ENCODE results near the gene SEPTIN8.

SEPTIN8 gene, protein sequence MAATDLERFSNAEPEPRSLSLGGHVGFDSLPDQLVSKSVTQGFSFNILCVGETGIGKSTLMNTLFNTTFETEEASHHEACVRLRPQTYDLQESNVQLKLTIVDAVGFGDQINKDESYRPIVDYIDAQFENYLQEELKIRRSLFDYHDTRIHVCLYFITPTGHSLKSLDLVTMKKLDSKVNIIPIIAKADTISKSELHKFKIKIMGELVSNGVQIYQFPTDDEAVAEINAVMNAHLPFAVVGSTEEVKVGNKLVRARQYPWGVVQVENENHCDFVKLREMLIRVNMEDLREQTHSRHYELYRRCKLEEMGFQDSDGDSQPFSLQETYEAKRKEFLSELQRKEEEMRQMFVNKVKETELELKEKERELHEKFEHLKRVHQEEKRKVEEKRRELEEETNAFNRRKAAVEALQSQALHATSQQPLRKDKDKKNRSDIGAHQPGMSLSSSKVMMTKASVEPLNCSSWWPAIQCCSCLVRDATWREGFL

DNA sequence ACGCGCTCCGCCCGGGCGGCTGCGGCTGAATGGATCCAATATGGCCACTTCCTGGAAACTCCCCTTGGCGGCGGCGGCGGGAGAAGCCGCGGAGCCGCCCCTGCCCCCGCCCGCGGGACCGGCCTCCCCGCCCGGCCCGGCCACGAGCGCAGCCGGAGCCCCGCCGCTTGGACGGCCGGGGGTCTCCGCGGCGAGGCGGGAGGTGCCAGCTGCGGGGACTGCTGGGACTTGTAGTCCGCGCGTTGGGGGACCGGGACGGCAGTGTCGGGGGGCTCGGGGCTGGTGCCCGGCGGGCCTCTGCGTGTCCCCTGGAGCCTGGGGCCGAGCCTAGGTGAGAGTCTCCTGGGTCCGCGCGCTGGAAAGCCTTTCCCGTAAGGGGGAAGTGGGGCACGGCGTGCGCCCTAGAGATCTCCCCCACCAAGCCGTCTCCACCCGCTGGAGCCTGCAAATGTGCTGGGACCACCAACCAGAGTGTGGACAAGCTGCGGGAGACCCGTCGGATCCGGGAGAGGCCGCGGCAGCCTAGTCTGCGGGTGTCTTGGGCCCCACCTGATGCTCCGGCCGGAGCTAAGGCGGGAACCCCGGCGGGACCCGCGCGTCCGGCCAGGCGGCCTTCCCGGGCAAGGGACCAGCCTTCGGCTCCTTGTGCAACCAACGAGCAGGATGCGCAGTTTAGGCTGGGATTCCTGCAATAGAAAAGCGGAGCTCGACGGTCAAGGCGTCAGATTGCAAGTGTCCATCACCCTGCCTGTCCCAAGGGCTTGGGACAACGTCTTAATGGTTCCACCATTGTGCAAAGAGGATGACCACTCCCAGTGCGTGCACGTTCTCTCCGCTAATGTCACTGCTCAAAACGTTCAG is at the start of gene SEPTIN8:
Gene SEPTIN8 (minus strand): TSS at position 31 of the 861 bp plus-strand sequence. CDS start 102 bp downstream, outside the sequence.
- DNase-seq: no peak

DNA sequence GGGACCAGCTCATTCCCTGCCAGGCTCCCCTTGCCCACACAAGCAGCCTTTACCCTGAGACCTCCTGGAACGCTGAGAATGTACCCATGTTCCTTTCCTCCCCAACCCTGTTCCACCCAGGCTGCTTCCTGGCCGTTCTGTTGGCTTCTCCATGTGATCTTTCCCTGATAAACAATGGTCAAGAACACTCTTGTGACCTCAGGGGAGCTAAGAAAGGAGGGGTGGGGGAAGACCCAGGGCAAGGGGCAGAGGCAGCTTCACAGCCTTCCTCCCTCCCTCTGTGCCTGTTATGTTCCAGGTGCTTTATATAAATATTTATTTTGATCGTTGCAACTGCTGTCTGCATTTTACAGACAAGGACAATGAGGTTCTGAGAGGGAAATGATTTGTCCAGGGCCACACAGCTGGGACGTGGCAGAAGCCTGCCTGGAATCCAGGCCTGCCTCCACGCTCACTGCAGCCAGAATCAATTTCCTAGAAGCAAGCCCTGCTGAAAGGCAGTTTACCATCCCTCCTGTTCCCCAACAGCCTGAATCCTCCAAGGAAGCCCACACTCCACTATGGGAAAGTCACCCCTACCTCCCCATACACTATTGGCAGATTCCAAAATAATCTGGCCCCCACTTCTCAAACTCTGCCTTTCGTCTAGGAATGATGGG is 49.5 kb upstream of the SEPTIN8 start:
- DNase-seq: no peak

DNA sequence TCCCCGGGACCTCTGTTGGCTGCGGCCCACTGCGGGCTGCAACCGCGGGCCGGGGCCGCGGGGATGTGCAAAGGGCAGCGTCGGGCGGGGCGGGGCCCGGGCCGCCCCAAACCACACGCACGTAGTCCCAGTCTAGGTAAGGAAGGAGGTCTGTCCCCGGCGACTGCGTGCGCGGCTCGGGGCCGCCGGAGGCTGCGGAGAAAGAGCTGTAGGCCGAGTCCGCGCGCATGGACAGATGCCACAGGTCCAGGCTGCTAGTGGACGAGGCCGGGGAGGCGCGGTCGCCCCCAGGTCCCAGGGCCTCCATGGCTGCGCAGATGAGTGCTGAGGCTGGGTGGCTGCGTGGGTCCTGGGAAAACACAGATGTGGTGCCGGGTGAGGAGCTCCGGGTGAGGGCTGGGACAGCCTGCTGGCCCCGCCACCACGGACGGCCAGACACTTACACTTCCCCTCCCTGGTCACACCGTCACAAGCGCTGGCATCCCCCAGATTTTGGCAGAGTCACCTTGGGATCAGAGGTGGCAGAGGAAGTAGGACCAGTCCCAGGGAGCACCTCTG is 48.9 kb upstream of the SEPTIN8 start:
- no peak for DNase-seq

DNA sequence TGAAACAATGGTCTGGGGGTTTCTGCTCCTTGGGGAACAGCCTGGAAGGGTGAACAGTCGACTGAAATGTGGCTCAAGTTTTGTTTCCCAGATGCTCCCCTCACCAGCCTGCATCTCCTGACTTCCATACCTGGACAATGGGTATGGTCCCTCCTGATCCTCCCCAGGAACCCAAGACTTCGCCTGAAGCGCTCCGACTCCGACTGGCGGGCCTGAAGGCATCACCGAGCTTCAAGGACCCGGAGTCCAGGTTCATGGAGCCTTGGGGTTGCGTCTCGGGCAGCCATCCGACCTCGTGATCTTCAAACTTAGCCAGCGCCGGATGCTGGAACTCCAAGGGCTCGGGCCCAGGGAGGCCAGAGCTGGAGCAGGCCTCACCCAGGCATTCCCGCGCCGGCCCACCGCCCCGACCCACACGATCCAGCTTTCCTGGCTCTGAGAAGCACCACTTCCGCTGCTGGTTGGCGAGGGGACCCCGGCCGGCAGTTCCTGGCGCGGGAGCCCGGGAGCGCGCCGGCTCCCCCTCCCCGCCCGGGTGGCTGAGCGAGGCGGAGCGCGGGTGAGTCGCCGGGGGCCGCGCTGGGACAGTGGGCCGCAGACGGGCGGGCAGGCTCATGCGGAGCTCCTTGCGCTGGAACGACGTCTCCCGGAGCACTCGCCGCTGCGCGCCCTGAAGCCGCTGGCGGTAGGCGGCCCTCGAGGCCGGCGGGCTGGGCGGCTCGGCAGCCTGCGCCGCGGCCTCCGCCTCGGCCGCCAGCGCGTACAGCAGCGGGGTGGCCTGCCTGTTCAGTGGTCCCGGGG is 48.2 kb upstream of the SEPTIN8 start:
- DNase-seq: no peak

DNA sequence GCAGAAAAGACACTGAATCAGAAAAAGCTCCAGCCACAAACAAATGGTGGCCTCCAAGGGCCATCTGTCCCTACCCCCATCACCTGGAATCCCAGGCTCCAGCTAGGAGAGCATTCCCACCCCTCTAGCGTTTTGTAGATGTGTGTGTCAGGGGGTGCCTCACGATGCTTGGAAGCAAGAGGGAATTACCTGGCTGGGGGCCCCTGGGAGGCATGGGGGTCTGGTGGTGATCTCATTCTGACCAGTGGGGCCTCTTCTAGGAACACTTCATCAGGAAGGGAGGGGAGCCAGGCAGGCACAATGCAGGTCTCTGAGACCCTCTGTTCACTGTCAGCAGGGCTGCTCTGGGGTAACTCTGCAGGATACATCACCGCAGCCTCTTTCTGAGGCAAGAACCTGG is 47.4 kb upstream of the SEPTIN8 start:
- DNase-seq: no peak

DNA sequence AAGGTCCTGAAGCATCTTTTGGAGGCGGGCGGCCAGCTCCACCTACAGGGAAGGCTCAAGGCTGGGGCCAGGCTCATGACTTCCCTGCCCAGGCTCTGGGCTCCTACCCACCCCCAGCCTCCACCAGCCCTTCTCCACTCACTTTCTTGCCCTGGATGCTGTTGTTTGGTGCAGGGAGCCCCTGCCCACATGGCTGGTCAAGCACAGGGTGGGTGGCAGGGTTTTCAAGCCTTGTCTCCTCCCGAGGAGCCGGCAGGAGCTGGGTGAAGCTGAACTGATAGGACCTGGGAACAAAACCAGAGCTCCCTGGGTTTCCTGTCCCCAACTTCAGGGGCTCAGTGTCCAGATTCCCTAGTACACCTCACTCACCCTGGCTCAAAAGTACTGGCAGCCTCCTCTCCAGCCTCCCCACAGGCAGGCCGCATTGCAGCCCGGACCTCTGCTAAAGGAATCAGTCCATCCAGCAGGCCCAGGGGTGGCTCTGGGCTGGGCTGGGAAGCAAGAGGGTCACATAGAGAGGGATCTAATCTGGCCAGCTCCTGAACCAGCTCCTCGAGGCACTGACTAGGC is 46.5 kb upstream of the SEPTIN8 start:
- no peak for DNase-seq

DNA sequence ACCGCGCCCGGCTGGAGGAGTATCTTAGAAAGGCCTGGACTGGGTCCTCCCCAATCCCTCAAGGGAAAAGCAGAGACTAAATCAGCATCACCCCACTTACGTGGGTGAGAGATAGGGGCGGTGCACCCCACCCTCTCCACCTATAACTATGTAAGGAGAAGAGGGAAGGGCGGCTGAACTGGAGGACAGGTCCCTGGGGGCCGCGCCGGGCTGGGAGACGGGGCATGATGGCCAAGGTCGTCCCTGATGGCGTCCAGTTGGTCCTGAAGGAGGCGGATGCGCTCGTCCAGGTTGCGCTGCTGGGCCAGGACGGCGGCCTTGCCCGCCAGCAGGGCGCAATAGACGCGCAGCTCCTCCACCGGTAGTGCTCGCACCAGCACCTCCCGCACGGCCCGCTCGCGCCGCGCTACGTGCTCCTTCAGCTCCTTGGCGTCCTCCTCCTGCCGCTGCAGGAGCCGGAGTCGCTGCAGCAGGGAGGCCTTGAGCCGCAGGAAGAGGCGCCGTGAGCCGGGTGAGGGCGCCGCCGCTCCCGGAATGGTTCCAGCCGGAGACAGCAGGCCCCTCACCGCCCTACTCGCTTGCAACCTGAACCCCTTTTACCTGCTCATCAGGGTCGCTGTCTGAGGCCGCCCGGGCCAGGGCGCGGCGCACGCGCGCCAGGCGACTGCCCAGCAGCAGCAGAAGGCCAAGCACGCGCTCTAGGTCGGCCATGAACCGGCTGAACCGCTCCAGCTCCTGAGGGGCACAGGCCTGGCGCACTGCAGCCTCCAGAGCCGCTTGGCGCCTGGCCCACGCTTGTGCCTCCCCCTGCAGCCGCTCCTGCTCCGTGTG is 45.8 kb upstream of the SEPTIN8 start:
- no peak for DNase-seq

DNA sequence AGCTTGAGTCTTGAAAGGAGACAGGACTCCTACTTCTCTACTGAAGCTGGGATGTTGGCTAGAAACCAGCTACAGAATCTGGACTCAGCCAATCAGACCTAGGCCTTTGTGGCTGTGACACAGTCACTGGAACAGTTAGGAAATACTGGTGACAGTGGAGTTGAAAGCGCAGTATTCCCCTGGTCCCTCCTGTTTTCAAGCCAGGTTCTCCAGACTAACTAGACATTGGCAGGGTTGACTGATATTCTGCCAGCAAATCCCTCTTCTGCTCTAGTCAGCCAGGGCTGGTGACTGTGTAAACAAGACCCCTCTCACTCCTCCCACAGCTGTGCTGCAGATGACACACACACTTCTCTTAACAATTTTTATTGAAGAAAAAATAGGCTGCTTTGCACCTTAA is 44.8 kb upstream of the SEPTIN8 start:
- DNase-seq: no peak

DNA sequence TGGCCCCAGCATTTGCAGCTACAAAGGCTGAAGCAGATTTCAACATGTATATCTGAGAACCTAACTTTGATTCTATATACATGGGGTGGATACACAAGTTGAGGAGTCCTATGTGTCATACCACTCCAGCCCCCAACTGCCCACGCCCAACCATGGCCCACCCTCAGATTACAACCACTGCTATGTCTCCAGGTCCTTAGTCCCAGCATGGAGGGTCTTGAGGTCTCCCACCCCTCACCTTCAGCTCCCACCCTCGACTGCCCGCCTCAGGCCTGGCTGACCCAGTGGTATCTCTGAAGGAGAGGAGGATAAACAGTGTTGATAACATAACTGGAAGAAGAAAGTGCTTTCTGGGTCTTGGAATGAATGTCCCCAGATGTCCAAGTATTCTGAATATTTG is 44.3 kb upstream of the SEPTIN8 start:
- DNase-seq: no peak

DNA sequence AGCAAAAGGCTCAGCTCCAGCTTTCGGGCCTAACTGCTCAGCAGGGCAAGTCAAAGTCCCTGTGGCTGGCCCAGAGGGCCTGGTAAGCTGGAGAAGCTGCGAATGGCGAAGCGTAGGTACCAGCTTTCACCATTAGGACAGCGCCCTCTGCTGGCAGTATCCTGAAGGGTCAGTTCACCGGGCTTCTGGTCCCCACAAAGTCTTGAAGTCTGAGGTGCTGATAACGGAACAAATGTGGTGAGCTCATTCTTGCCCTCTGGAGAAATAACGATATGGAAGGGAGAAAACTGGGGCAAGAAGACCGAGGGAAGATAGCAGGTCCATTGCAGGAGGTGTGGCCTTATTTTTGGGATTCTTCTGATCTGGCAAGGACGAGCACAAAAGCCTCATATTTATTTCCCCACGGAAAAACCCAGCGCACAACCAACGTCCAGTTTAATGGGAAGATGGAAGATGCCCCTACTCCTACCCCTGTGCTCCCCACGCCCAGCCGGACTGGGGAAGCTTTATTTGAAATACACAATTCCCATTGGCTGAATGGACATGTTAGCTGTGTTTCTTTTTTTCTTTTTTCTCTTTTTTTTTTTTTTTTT is 43.2 kb upstream of the SEPTIN8 start:
- DNase-seq: peak; percentile 68

DNA sequence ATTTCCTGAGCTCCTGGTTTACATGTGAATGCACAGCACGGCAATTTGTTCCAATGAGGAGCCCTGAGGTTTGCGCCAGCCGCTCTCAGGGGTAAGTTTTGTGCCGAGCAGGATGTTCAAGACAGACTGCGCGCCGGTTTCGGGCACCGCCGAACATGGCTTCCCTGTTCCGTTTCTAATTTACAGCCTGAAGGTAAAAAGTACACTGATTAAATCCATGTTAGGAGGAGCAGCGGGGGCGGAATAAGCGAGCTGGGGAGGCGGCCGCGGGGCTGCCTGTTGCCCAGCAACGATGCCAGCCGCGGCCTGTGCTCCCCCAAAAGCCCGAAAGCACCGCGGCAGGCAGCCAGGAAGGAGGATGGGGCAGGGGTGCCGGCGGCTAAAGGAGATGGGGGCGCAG is 42.4 kb upstream of the SEPTIN8 start:
- DNase-seq: no peak

DNA sequence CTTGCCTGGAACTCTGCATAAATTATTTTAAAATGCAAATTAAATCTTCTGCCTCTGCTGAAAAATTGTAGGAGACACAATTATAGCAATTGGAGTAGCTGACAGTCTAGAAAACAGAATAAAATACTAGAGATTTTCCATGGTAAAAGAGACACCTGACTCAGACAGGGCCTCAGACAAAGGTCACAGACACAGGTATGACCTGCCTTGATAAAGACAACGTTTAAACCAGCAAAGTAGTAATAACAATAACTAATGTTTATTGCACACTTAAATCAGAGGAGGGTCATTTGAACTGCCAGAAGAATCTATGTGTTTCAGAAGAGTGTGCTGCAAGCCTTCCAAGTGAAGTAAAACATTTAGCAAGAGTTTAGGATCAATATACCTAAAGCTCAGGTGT is 40.0 kb upstream of the SEPTIN8 start:
- no peak for DNase-seq

DNA sequence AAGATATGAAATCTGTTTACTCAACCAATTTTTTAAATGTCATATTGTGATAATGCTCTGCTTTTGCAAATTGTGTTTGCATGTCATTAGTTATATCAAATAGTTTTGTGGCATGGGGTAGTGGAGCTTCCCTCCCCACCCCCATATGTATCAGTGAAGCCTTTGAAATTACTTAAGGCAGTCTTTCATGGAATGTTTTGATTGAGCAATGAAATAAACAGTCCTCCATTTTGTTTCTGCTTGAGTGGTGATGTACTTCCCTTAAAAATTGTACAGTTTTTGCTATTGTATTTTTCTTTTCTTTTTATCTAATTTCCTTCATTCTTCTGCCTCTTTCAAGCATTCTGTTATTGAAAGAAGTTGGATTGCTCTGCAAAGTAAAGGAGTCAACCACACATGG is 39.5 kb upstream of the SEPTIN8 start:
- no peak for DNase-seq

DNA sequence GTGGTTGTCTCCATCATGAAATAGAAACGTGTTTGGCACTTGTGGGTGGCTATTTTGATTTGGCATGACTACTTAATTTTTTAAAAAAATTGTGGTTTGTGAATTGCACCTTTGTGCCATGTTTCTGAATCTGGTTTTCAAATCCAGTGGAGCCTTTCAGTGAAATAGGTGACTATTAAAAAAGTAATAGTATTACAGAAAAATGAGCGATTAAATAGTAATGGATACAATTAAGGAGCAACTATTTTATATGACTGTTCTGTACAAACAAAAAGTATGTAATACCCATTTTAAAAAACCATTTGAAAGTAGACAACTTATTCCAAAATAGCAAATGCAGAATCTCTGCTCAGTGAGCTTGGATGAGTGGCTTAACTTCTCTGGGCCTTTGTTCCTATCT is 39.0 kb upstream of the SEPTIN8 start:
- no peak for DNase-seq

DNA sequence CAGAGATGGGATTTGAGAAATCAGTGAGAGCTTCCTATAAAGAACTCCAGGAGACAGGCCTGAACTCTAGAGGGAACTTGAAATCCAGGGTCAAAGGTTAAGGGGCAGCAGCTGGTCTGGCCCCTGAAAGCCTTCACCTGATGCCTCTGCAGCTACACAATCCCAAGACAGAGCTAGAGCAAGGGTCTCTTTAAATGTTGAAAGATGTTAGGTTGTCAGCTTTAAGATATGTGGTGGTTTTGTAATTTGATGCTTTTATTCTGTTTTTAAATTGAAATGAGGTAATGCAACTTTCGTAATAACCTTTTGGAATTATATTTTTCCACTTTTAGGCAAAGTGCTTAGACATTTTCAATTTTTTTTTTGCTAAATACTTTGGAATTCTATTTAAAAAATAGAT is 38.4 kb upstream of the SEPTIN8 start:
- DNase-seq: no peak

DNA sequence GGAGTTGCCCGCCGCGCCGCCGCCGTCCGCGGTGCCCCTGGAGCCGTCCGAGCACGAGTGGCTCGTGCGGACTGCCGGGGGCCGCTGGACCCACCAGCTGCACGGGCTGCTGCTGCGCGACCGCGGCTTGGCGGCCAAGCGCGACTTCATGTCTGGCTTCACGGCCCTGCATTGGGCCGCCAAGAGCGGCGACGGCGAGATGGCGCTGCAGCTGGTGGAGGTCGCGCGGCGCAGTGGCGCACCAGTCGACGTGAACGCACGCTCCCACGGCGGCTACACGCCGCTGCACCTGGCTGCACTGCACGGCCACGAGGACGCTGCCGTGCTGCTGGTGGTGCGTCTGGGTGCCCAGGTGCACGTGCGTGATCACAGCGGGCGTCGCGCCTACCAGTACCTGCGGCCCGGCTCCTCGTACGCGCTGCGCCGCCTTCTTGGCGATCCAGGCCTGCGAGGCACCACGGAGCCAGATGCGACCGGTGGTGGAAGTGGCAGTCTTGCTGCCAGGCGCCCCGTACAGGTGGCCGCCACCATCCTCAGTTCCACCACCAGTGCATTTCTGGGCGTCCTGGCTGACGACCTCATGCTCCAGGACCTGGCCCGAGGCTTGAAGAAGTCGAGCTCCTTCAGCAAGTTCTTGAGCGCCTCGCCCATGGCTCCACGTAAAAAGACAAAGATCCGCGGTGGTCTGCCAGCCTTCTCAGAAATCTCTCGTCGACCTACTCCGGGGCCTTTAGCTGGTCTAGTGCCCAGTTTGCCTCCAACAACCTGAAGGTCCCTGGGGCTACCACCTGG is 37.7 kb upstream of the SEPTIN8 start:
- DNase-seq: no peak

DNA sequence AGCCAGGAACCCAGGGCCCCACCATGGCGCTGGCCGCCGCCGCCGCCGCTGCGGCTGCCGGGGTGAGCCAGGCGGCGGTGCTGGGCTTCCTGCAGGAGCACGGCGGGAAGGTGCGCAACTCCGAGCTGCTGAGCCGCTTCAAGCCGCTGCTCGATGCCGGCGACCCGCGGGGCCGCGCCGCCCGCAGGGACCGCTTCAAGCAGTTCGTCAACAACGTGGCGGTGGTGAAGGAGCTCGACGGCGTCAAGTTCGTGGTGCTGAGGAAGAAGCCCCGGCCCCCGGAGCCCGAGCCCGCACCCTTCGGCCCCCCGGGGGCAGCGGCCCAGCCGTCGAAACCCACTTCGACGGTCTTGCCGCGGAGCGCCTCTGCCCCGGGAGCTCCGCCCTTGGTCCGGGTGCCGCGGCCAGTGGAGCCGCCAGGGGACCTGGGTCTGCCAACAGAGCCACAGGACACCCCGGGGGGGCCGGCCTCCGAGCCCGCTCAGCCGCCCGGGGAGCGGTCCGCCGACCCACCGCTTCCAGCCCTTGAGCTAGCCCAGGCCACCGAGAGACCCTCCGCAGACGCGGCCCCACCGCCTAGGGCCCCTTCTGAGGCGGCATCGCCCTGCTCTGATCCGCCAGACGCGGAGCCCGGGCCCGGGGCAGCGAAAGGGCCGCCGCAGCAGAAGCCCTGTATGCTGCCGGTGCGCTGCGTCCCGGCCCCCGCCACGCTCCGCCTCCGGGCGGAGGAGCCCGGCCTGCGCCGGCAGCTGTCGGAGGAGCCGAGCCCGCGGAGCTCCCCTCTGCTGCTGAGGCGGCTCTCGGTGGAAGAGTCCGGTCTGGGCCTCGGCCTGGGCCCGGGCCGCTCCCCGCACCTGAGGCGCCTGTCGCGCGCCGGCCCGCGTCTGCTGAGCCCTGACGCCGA is 36.8 kb upstream of the SEPTIN8 start:
- no peak for DNase-seq

DNA sequence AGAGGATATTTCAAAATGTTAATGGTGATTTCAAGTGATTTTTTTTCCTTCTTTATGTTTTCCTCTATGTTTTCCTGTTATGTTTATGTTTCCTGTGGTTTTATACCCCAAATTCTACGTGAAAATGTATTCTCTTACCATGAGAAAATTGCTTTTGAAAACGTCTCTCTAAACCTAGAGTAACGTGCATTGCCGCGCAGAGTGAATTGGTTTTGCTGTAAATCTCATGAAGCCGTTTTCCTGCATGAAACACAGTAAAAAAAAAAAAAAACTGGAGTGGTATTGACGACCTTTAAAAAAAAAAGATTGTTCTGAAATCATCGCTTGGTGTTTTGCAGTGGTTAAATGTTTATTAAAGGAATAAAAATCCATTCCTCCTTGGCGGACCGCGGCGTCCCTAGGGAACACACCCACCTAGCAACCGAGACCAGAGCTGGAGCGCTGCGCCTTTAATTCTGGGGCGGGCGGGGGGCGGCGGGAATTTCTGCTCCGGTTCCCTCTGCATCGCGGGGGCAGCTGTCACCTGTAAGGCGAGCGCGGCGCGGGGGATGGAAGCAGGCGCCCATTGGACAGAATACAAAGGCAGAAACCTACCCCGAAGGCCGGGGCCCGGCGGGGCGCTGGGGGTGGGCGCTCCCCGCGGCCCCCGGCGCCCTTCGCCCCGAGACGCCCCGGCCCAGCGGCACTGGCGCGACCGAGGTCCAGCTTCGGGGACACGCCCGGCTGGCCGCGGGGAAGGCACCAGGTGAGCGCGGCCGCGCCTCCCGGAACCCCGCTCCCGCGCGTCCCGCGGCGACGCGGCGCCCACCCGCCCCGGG is 36.0 kb upstream of the SEPTIN8 start, which contains the start of gene SOWAHA:
Gene SOWAHA (plus strand): TSS at position 522 of the 818 bp plus-strand sequence. CDS start 320 bp downstream, outside the sequence.
- no peak for DNase-seq
